Thyroid gland (tissue), 4 donors: ENCODE measurements around the gene CCNG1. TPM values are rescaled to one million over a fixed set of nuclear protein-coding genes. Genes with fewer than 3 reads are reported as not detected.

ENCODE experiments used
- DNase-seq, 2 donors: peaks; one replicate each; pipeline ENCODE4 v3.0.0-alpha.2; 2019
- H3K27ac ChIP-seq, 3 donors: fragments of 200-600 bp; sonication (generic); 1 replicate in 2 of 3; 2 replicates in 1 of 3; pipeline ENCODE4 v1.5.1; 2016 to 2019; ENCODE audit warnings: mild to moderate bottlenecking in 1 of 3, moderate library complexity in 1 of 3
- H3K27me3 ChIP-seq: fragments of 200-600 bp; sonication (generic); one replicate; pipeline ENCODE4 v1.5.1; 2019
- H3K36me3 ChIP-seq, 2 donors: fragments of 200-600 bp; sonication (generic); one replicate each; pipeline ENCODE4 v1.5.1; 2016 to 2019
- H3K4me1 ChIP-seq, 2 donors: fragments of 200-600 bp; sonication (generic); one replicate each; pipeline ENCODE4 v1.5.1; 2017 to 2019
- H3K4me3 ChIP-seq, 3 donors: fragments of 200-600 bp; sonication (generic); replicated peaks in 1 of 3; 1 replicate in 2 of 3; 2 replicates in 1 of 3; pipeline ENCODE4 v1.5.1; 2016; ENCODE audit warnings: mild to moderate bottlenecking in 1 of 3
- H3K9me3 ChIP-seq: fragments of 200-600 bp; sonication (generic); one replicate; pipeline ENCODE4 v1.5.1; 2017
- CTCF ChIP-seq, 6 experiments: fragments of 200-600 bp in 3 of 6; fragments of 450-650 bp in 3 of 6; sonication (generic) in 3 of 6; IDR thresholded peaks; one replicate each; pipeline ENCODE4 v1.5.1; 2016 to 2019; ENCODE audit warnings: antibody characterized with exemption in 6 of 6, mild to moderate bottlenecking in 2 of 6, inconsistent platforms in 1 of 6, moderate library complexity in 1 of 6
- POLR2A ChIP-seq, 2 donors: fragments of 450-650 bp; IDR thresholded peaks; one replicate each; pipeline ENCODE4 v1.6.1; 2017; ENCODE audit warnings: antibody characterized with exemption in 2 of 2, mild to moderate bottlenecking in 2 of 2, moderate library complexity in 1 of 2
- WGBS, 2 donors: methylation state at CpG; one replicate each; pipeline ENCODE4 v1.1.5; 2017; 5-methylcytosine and 5-hydroxymethylcytosine counted together
- intact Hi-C: fragments of 100-400 bp; cut with DNase I; formaldehyde crosslinking; loops from one replicate; pipeline ENCODE4 v1.15.1; 2023
- total RNA-seq, 4 donors: library from RNA; depleted of rRNA; stranded (reverse); fragments of >200 nt; gene quantifications; one replicate each; pipeline ENCODE4 v1.2.3, GENCODE V29; 2016

Gene CCNG1
- total RNA-seq, 4 donors from 2014 or later, result 116 to 149 (median 125) TPM

- Histone ChIP-seq H3K9me3 (no peaks in the 10 kb centered on the region), H3K36me3 (peaks cover 0 to 4% of the 10 kb centered on the region in 2 donors), H3K4me3 (no peak overlapping the region), H3K4me1 (peaks cover 4 to 16% of the 10 kb centered on the region in 2 donors), H3K27ac (no peak overlapping the region), H3K27me3 (no peaks in the 10 kb centered on the region)
- DNase-seq, result no peak
- WGBS, 2 donors, result 88 to 89% methylated on average over 2 of the region's 2 CpGs
- no peak for TF ChIP-seq CTCF (IDR thresholded peaks at IDR 0.05)
- no peak for TF ChIP-seq POLR2A (IDR thresholded peaks at IDR 0.05)
- intact Hi-C loops, result no loop called here
Measured at GRCh38 chr5:163456029-163456589, 18.7 kb downstream of the CCNG1 start.

- 94 to 96% methylated on average over 7 of the region's 7 CpGs for WGBS, 2 donors
- H3K9me3 ChIP-seq, result no peaks in the 10 kb centered on the region
- H3K27me3 ChIP-seq, result no peaks in the 10 kb centered on the region
- no peak overlapping the region for H3K4me3 ChIP-seq
- no peak overlapping the region for H3K27ac ChIP-seq
- intact Hi-C loops, result no loop called here
- DNase-seq, result no peak
- TF ChIP-seq POLR2A (IDR thresholded peaks at IDR 0.05) (no peak), CTCF (IDR thresholded peaks at IDR 0.05) (no peak)
- peaks cover 0 to 4% of the 10 kb centered on the region in 2 donors for H3K36me3 ChIP-seq
- peaks cover 12 to 18% of the 10 kb centered on the region in 2 donors for H3K4me1 ChIP-seq
Measured at GRCh38 chr5:163456840-163457239, 19.4 kb downstream of the CCNG1 start.

GRCh38 chr5:163458778-163459385 lies 21.5 kb downstream of the CCNG1 start:
- Histone ChIP-seq H3K27me3 (no peaks in the 10 kb centered on the region), H3K27ac (peak overlapping the region in 2 of 3 donors; percentile 92 to 98), H3K36me3 (no peaks in the 10 kb centered on the region), H3K4me1 (peaks cover 14 to 18% of the 10 kb centered on the region in 2 donors), H3K4me3 (peak overlapping the region; percentile 44 to 55 (median 45)), H3K9me3 (no peaks in the 10 kb centered on the region)
- TF ChIP-seq POLR2A (IDR thresholded peaks at IDR 0.05), result no peak
- TF ChIP-seq CTCF (IDR thresholded peaks at IDR 0.05), result no peak
- intact Hi-C loops, result no loop called here
- 37 to 44% methylated on average over 6 of the region's 6 CpGs for WGBS, 2 donors
- DNase-seq, result no peak

- TF ChIP-seq POLR2A (IDR thresholded peaks at IDR 0.05) (no peak), CTCF (IDR thresholded peaks at IDR 0.05) (no peak)
- H3K27ac ChIP-seq, result peak overlapping the region; percentile 92 to 98 (median 97)
- peak overlapping the region; percentile 44 to 55 (median 45) for H3K4me3 ChIP-seq
- no peaks in the 10 kb centered on the region for H3K27me3 ChIP-seq
- peaks cover 14 to 18% of the 10 kb centered on the region in 2 donors for H3K4me1 ChIP-seq
- no peak for DNase-seq
- H3K36me3 ChIP-seq, result no peaks in the 10 kb centered on the region
- intact Hi-C loops, result no loop called here
- H3K9me3 ChIP-seq, result no peaks in the 10 kb centered on the region
- WGBS, 2 donors, result 0% methylated on average over 11 to 12 of the region's 12 CpGs
Measured at GRCh38 chr5:163459462-163459818, 22.0 kb downstream of the CCNG1 start.

- DNase-seq, result peak; percentile 94 to 97
- intact Hi-C loops, result loop anchor here (2.0 kb wide), 1 partner anchor 45 kb away; the partner anchor contains the start of gene MAT2B
- Histone ChIP-seq H3K36me3 (no peaks in the 10 kb centered on the region), H3K9me3 (no peaks in the 10 kb centered on the region), H3K4me1 (peaks cover 14 to 18% of the 10 kb centered on the region in 2 donors), H3K27me3 (no peaks in the 10 kb centered on the region), H3K27ac (peak within 1 kb of the TSS; percentile 92 to 98 (median 97)), H3K4me3 (peak within 1 kb of the TSS; percentile 45 to 67 (median 55))
- 1% methylated on average over 13 to 32 of the region's 59 CpGs for WGBS, 2 donors
- TF ChIP-seq CTCF (IDR thresholded peaks at IDR 0.05), result peak in 2 of 6 experiments; percentile 23 to 25
- TF ChIP-seq POLR2A (IDR thresholded peaks at IDR 0.05), result peak in 1 of 2 donors; percentile 87
Measured at GRCh38 chr5:163459819-163460561, 22.6 kb downstream of the CCNG1 start, which contains the start of gene NUDCD2. Gene NUDCD2 (minus strand): TSS chr5:163460102. CDS start chr5:163460050, 52 bp downstream.
